HUDEP-2 (cell line): ENCODE data around the gene RAB15.
"Not testable (repeated sequence)": the region's sequence is repeated elsewhere in the genome, so short reads cannot be mapped to it uniquely, and the experiment has no call there.

ENCODE experiments used
- DNase-seq, 76 experiments: peaks; one replicate each; lab custom pipeline; 2025; ENCODE audit not compliant: unreplicated experiment in 76 of 76; lab: John Stamatoyannopoulos, UW

Gene RAB15

DNA sequence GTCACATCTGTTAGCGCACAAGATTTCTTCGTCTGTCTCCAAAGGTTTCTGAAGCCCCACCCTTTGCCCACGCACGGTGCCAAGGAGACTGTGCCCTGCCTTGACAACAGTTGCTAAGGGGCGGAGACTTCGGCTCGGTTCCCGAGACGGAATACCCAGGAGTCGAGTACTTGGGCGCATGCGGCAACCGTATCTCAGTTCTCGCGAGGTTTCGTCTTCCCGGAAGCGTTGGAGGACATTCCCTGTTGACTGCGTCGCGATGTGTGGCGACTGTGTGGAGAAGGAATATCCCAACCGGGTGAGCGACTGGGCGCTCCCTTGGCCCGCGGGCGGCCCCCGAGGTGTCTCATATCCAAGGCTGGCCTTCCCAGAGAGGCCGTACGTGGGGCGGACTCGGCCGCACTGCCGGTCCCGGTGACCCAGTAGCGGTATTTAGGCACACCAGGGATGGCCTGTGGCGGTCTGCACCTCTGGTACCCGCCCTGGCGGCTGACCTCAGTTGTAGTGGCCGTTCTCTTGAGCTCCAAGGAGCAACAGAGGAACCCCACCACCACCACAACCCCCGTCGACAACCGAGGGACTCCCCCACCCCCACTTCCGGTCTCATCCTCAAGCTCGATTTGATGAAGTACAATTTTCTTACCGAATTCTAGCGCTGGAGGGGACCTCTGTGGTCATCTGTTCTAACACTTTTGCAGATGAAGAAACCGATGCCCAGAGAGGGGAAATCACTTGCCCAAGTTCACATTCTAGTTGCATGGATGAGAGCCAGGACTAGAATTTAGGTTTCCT is 57.7 kb downstream of the RAB15 start, which contains the start of gene CHURC1:
Gene CHURC1, plus strand, starts transcription at position 219 of the 792 bp plus-strand sequence. Its CDS starts 41 bp downstream, at position 260.
- DNase-seq = peak in 75 of 76 experiments; percentile 63 to 99 (median 98)

DNA sequence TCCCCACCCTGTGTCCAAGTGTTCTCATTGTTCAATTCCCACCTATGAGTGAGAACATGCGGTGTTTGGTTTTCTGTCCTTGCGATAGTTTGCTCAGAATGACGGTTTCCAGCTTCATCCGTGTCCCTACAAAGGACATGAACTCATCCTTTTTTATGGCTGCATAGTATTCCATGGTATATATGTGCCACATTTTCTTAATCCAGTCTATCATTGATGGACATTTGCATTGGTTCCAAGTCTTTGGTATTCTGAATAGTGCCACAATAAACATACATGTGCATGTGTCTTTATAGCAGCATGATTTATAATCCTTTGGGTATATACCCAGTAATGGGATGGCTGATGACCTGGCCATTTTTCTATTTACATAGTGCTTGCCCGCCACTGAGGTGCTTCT is 58.7 kb downstream of the RAB15 start:
- DNase-seq = not testable (repeated sequence)

DNA sequence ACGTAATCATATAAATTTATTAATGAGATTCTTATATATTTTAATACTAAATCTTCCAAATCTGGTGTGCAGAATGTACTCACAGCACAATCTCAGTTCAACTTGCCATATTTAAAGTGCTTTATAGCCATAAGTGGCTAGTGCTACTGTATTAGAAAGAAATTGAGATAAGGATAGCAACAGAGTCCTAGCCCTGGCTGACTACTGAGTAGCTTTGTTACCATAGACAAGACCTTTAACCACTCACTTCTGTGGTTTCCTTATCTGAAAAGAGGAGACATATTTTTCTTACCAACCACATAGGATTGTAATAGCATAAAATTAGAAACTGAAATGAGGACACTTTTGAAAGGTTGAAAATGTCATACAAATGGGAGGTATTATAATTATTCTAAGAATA is 59.9 kb downstream of the RAB15 start:
- peak in 13 of 76 experiments; percentile 1 to 35 (median 15) for DNase-seq

DNA sequence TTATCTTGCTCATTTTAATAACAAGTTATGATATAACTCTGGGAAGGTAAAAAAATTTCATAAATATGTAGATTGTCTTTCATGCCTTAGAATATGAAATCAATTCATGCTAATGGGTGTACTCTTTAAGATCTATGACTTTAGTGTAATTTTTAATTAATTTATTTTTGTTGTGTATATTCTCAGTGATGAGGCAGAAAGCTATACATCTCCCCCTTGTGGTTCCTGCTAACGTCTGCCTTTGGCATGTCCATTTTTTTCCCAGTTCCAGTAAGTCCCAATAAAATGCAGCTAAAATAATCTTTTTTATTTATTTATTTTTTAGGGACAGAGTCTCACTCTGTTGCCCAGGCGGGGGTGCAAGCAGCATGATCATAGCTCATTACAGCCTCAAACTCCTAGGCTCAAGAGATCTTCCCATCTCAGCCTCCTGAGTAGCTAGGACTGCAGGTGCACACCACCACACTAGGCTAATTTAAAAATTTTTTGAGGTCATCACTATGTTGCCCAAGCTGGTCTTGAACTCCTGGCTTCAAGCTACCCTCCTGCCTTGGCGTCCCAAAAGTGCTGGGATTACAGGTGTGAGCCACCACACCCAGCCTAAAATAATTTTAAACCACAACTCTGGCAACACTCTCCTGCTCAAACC is 61.2 kb downstream of the RAB15 start:
- peak in 10 of 76 experiments; percentile 1 to 13 (median 9) for DNase-seq

DNA sequence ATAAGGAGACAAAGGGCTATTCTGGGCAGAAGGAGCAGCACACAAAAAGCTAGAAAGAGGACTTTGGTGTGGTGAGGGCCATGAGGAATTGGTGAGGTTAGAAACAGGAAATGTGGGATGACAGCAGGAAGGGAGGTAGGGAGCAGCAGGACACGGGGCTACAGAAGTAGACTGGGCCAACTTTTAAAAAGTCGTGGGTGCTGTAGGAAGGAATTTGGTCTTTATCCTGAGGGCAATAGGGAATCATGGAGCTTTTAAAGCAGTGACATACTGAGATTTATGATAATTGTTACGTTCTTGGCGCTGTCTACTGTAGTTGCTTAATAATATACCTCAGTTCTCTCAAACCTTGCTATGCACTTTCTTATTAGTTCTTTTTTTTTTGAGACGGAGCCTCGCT is 66.1 kb downstream of the RAB15 start:
- no peak for DNase-seq

DNA sequence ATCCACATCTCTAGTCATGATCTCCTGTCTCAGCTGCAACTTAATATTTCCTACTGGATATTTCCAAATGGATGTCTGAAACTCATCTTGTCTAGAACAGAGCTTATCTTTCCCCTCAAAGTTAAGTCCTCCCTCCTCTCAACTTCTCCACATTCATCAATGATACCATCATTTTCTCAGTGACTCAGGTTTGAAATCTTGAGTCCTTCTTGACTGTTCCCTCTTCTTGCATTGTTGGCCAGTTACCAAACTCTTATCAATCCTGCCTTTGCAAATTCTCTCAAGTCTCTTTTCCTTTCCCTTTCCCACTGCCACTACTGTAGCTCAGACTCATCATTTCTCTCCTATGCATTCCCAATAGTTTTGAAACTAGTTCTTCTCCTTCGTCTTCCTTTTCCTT is 72.2 kb downstream of the RAB15 start:
- DNase-seq = peak in 22 of 76 experiments; percentile 1 to 46 (median 24)
